ENCODE results near the gene GUCY1A1. TPM values are rescaled to one million over a fixed set of nuclear protein-coding genes. Genes with fewer than 3 reads are reported as not detected.

Gene GUCY1A1
- total RNA-seq, 1 donor: not detected

GRCh38 chr4:155658681-155659064, 8.0 kb upstream of the GUCY1A1 start:
- no peaks in the 10 kb centered on the region for H3K4me1 ChIP-seq (ENCODE audit: insufficient read depth, low read length)
- H4K20me1 ChIP-seq (ENCODE audit: insufficient read depth, low read length): no peaks in the 10 kb centered on the region
- no peak for TF ChIP-seq CTCF (IDR thresholded peaks at IDR 0.05; ENCODE audit: extremely low read depth, low read depth, low read length)
- no peak overlapping the region for H3K4me2 ChIP-seq (ENCODE audit: insufficient read depth, low read length)
- no peak overlapping the region for H2AFZ ChIP-seq (ENCODE audit: low read length)
- DNase-seq (ENCODE audit: insufficient read length, low spot score, missing footprints): no peak
- H3K9me3 ChIP-seq (ENCODE audit: low read depth, low read length): no peaks in the 10 kb centered on the region
- no peak overlapping the region for H3K27ac ChIP-seq (ENCODE audit: low read depth, low read length)
- no peaks in the 10 kb centered on the region for H3K36me3 ChIP-seq (ENCODE audit: insufficient read depth, low read length)
- no peak overlapping the region for H3K4me3 ChIP-seq (ENCODE audit: insufficient read depth, low read length)
- no peaks in the 10 kb centered on the region for H3K27me3 ChIP-seq (ENCODE audit: insufficient read depth, low read length)
- H3K79me2 ChIP-seq (ENCODE audit: insufficient read depth, low read length): no peaks in the 10 kb centered on the region

- no peaks in the 10 kb centered on the region for H3K4me1 ChIP-seq (ENCODE audit: insufficient read depth, low read length)
- no peak overlapping the region for H3K4me3 ChIP-seq (ENCODE audit: insufficient read depth, low read length)
- H2AFZ ChIP-seq (ENCODE audit: low read length): no peak overlapping the region
- H3K4me2 ChIP-seq (ENCODE audit: insufficient read depth, low read length): no peak overlapping the region
- H4K20me1 ChIP-seq (ENCODE audit: insufficient read depth, low read length): no peaks in the 10 kb centered on the region
- no peaks in the 10 kb centered on the region for H3K79me2 ChIP-seq (ENCODE audit: insufficient read depth, low read length)
- no peaks in the 10 kb centered on the region for H3K36me3 ChIP-seq (ENCODE audit: insufficient read depth, low read length)
- no peak for DNase-seq (ENCODE audit: insufficient read length, low spot score, missing footprints)
- H3K27ac ChIP-seq (ENCODE audit: low read depth, low read length): no peak overlapping the region
- H3K9me3 ChIP-seq (ENCODE audit: low read depth, low read length): no peaks in the 10 kb centered on the region
- no peak for TF ChIP-seq CTCF (IDR thresholded peaks at IDR 0.05; ENCODE audit: extremely low read depth, low read depth, low read length)
- H3K27me3 ChIP-seq (ENCODE audit: insufficient read depth, low read length): peaks cover under 1% of the 10 kb centered on the region
These were observed 7.5 kb upstream of the GUCY1A1 start for GRCh38 chr4:155659176-155659575.

DNA sequence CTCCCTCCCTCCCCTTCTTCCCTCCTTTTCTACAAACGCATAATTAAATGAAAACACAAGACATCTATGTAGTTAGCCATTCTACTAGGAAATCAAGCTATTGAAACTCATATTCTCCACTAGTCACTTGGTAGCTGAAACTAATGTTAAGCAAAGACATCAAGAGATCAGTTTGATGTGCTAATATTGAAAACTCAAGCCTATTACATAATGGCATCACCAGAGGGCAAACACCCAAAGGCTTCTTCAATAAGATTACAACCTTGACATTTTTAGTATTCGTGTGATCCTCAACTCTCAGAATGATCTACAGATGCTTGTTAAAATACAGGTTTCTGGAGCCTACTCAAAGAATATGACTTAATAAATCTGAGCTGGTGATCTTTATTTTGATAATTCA, 6.2 kb upstream of the GUCY1A1 start:
- Histone ChIP-seq H3K79me2 (ENCODE audit: insufficient read depth, low read length) (no peaks in the 10 kb centered on the region), H3K27ac (ENCODE audit: low read depth, low read length) (no peak overlapping the region), H3K27me3 (ENCODE audit: insufficient read depth, low read length) (peaks cover 7% of the 10 kb centered on the region), H2AFZ (ENCODE audit: low read length) (no peak overlapping the region), H3K9me3 (ENCODE audit: low read depth, low read length) (no peaks in the 10 kb centered on the region), H3K4me1 (ENCODE audit: insufficient read depth, low read length) (no peaks in the 10 kb centered on the region), H3K4me3 (ENCODE audit: insufficient read depth, low read length) (no peak overlapping the region), H4K20me1 (ENCODE audit: insufficient read depth, low read length) (no peaks in the 10 kb centered on the region), H3K4me2 (ENCODE audit: insufficient read depth, low read length) (no peak overlapping the region), H3K36me3 (ENCODE audit: insufficient read depth, low read length) (no peaks in the 10 kb centered on the region)
- no peak for TF ChIP-seq CTCF (IDR thresholded peaks at IDR 0.05; ENCODE audit: extremely low read depth, low read depth, low read length)
- no peak for DNase-seq (ENCODE audit: insufficient read length, low spot score, missing footprints)

GRCh38 chr4:155665054-155665453, 1.6 kb upstream of the GUCY1A1 start:
- H3K9me3 ChIP-seq (ENCODE audit: low read depth, low read length): no peaks in the 10 kb centered on the region
- no peaks in the 10 kb centered on the region for H4K20me1 ChIP-seq (ENCODE audit: insufficient read depth, low read length)
- no peak overlapping the region for H3K4me3 ChIP-seq (ENCODE audit: insufficient read depth, low read length)
- peaks cover 7% of the 10 kb centered on the region for H3K4me1 ChIP-seq (ENCODE audit: insufficient read depth, low read length)
- no peak for DNase-seq (ENCODE audit: insufficient read length, low spot score, missing footprints)
- H3K79me2 ChIP-seq (ENCODE audit: insufficient read depth, low read length): no peaks in the 10 kb centered on the region
- no peak overlapping the region for H3K4me2 ChIP-seq (ENCODE audit: insufficient read depth, low read length)
- H3K27ac ChIP-seq (ENCODE audit: low read depth, low read length): no peak overlapping the region
- no peaks in the 10 kb centered on the region for H3K36me3 ChIP-seq (ENCODE audit: insufficient read depth, low read length)
- peaks cover 31% of the 10 kb centered on the region for H3K27me3 ChIP-seq (ENCODE audit: insufficient read depth, low read length)
- no peak overlapping the region for H2AFZ ChIP-seq (ENCODE audit: low read length)
- TF ChIP-seq CTCF (IDR thresholded peaks at IDR 0.05; ENCODE audit: extremely low read depth, low read depth, low read length): no peak

Measured in osteoblast (primary cell).